NT2/D1 (cell line): ENCODE measurements around the gene CUTA.

ENCODE experiments used
- DNase-seq: peaks from one replicate; pipeline ENCODE4 v3.0.0-alpha.2; 2011; ENCODE audit warnings: low read depth, low spot score
- H3K27me3 ChIP-seq: 2 replicates; pipeline ENCODE4 v1.6.0; 2011; ENCODE audit warnings: mild to moderate bottlenecking; ENCODE audit not compliant: insufficient read length, insufficient read depth
- H3K36me3 ChIP-seq: 2 replicates; pipeline ENCODE4 v1.6.1; 2011; ENCODE audit warnings: mild to moderate bottlenecking, low read length, mixed read lengths; ENCODE audit not compliant: insufficient read depth, insufficient read length
- H3K4me1 ChIP-seq: 2 replicates; pipeline ENCODE4 v1.5.1; 2011; ENCODE audit not compliant: insufficient read depth, insufficient read length
- H3K4me3 ChIP-seq: 2 replicates; pipeline ENCODE4 v1.5.1; 2011; ENCODE audit warnings: low read depth; ENCODE audit not compliant: insufficient read length
- H3K9ac ChIP-seq: 2 replicates; pipeline ENCODE4 v1.6.0; 2011; ENCODE audit warnings: low read depth; ENCODE audit not compliant: insufficient read length
- H3K9me3 ChIP-seq: 2 replicates; pipeline ENCODE4 v1.5.1; 2011; ENCODE audit warnings: mild to moderate bottlenecking, low read length; ENCODE audit not compliant: insufficient read depth
- SUZ12 ChIP-seq: IDR thresholded peaks from 2 replicates; pipeline ENCODE4 v1.6.1; 2011; ENCODE audit not compliant: insufficient read length, insufficient read depth; ENCODE audit errors: extremely low read depth
- YY1 ChIP-seq: IDR thresholded peaks from 2 replicates; pipeline ENCODE4 v1.6.1; 2011; ENCODE audit not compliant: insufficient read length, insufficient read depth
- ZNF274 ChIP-seq: IDR thresholded peaks from 2 replicates; pipeline ENCODE4 v1.6.1; 2011; ENCODE audit warnings: mild to moderate bottlenecking, low read depth, low read length

The CUTA gene

GRCh38 chr6:33437666-33438065 lies 19.8 kb upstream of the CUTA start:
- peaks cover 71% of the 10 kb centered on the region for H3K36me3 ChIP-seq
- DNase-seq: no peak
- H3K9ac ChIP-seq: no peak overlapping the region
- no peaks in the 10 kb centered on the region for H3K27me3 ChIP-seq
- TF ChIP-seq YY1 (no peak), SUZ12 (no peak), ZNF274 (no peak)
- no peak overlapping the region for H3K4me3 ChIP-seq
- H3K4me1 ChIP-seq: peaks cover 4% of the 10 kb centered on the region
- H3K9me3 ChIP-seq: no peaks in the 10 kb centered on the region

- Histone ChIP-seq H3K36me3 (peaks cover 45% of the 10 kb centered on the region), H3K9ac (peak overlapping the region; percentile 44), H3K4me3 (no peak overlapping the region), H3K27me3 (no peaks in the 10 kb centered on the region), H3K9me3 (no peaks in the 10 kb centered on the region), H3K4me1 (peaks cover 10% of the 10 kb centered on the region)
- no peak for DNase-seq
- TF ChIP-seq SUZ12: no peak
- TF ChIP-seq ZNF274: no peak
- no peak for TF ChIP-seq YY1
These were observed 17.1 kb upstream of the CUTA start for GRCh38 chr6:33434961-33435360.

GRCh38 chr6:33433544-33434191 lies 15.8 kb upstream of the CUTA start:
- no peaks in the 10 kb centered on the region for H3K9me3 ChIP-seq
- H3K4me3 ChIP-seq: peak overlapping the region; percentile 3
- no peaks in the 10 kb centered on the region for H3K27me3 ChIP-seq
- TF ChIP-seq YY1: no peak
- TF ChIP-seq ZNF274: no peak
- no peak for TF ChIP-seq SUZ12
- peak; percentile 52 for DNase-seq
- peaks cover 36% of the 10 kb centered on the region for H3K36me3 ChIP-seq
- peaks cover 15% of the 10 kb centered on the region for H3K4me1 ChIP-seq
- peak overlapping the region; percentile 73 for H3K9ac ChIP-seq

GRCh38 chr6:33433001-33433543 lies 15.2 kb upstream of the CUTA start:
- peak overlapping the region; percentile 3 for H3K4me3 ChIP-seq
- TF ChIP-seq SUZ12 (no peak), YY1 (no peak), ZNF274 (no peak)
- H3K4me1 ChIP-seq: peaks cover 20% of the 10 kb centered on the region
- H3K36me3 ChIP-seq: peaks cover 30% of the 10 kb centered on the region
- DNase-seq: no peak
- peak overlapping the region; percentile 73 for H3K9ac ChIP-seq
- H3K27me3 ChIP-seq: no peaks in the 10 kb centered on the region
- no peaks in the 10 kb centered on the region for H3K9me3 ChIP-seq

GRCh38 chr6:33432546-33432945 lies 14.6 kb upstream of the CUTA start:
- Histone ChIP-seq H3K4me3 (peak overlapping the region; percentile 39), H3K27me3 (no peaks in the 10 kb centered on the region), H3K9ac (peak overlapping the region; percentile 73), H3K9me3 (no peaks in the 10 kb centered on the region), H3K36me3 (peaks cover 25% of the 10 kb centered on the region), H3K4me1 (peaks cover 20% of the 10 kb centered on the region)
- TF ChIP-seq SUZ12 (no peak), ZNF274 (no peak), YY1 (no peak)
- DNase-seq: no peak

GRCh38 chr6:33431880-33432541 lies 14.1 kb upstream of the CUTA start:
- H3K9ac ChIP-seq: peak overlapping the region; percentile 73
- peak overlapping the region; percentile 39 for H3K4me3 ChIP-seq
- TF ChIP-seq YY1 (no peak), ZNF274 (no peak), SUZ12 (no peak)
- DNase-seq: no peak
- H3K36me3 ChIP-seq: peaks cover 20% of the 10 kb centered on the region
- H3K27me3 ChIP-seq: no peaks in the 10 kb centered on the region
- H3K9me3 ChIP-seq: no peaks in the 10 kb centered on the region
- peaks cover 21% of the 10 kb centered on the region for H3K4me1 ChIP-seq

- H3K4me1 ChIP-seq: peaks cover 22% of the 10 kb centered on the region
- TF ChIP-seq SUZ12: no peak
- TF ChIP-seq ZNF274: no peak
- no peak for TF ChIP-seq YY1
These were observed 13.3 kb upstream of the CUTA start for GRCh38 chr6:33430991-33431879.

More at GRCh38 chr6:33430991-33431879, 13.3 kb upstream of the CUTA start:
- Histone ChIP-seq H3K9me3 (no peaks in the 10 kb centered on the region), H3K36me3 (peaks cover 13% of the 10 kb centered on the region), H3K4me3 (peak overlapping the region; percentile 39), H3K9ac (peak overlapping the region; percentile 73), H3K27me3 (no peaks in the 10 kb centered on the region)
- peak; percentile 89 for DNase-seq
